Body of pancreas (tissue), 4 donors: ENCODE results near the gene CSF2. TPM values are rescaled to one million over a fixed set of nuclear protein-coding genes. Genes with fewer than 3 reads are reported as not detected.

Experiments
- ATAC-seq: fragments of 150-250 bp; one replicate; pipeline ENCODE4 v1.9.1; 2016
- DNase-seq, 4 donors: peaks; one replicate each; pipeline ENCODE4 v3.0.0-alpha.2; 2019
- H3K27ac ChIP-seq, 4 donors: fragments of 200-600 bp; sonication (generic); 1 replicate in 3 of 4; 2 replicates in 1 of 4; pipeline versions ENCODE4 v1.5.1 to v1.6.1; 2016 to 2019; ENCODE audit warnings: mild to moderate bottlenecking in 1 of 4, mixed read lengths in 1 of 4, moderate library complexity in 1 of 4
- H3K27me3 ChIP-seq, 2 donors: fragments of 200-600 bp; sonication (generic); one replicate each; pipeline ENCODE4 v1.6.0; 2016; ENCODE audit warnings: mild to moderate bottlenecking in 1 of 2
- H3K36me3 ChIP-seq, 2 donors: fragments of 200-600 bp; sonication (generic); replicated peaks in 1 of 2; 2 replicates each; pipeline ENCODE4 v1.5.1; 2016; ENCODE audit warnings: low read depth in 2 of 2; ENCODE audit not compliant: insufficient read depth in 1 of 2
- H3K4me1 ChIP-seq: fragments of 200-600 bp; sonication (generic); one replicate; pipeline ENCODE4 v1.6.0; 2016
- H3K4me3 ChIP-seq, 2 donors: fragments of 200-600 bp; sonication (generic); 1 replicate in 1 of 2; 2 replicates in 1 of 2; pipeline ENCODE4 v1.5.1; 2016 to 2019
- H3K9me3 ChIP-seq, 3 donors: fragments of 200-600 bp; sonication (generic); 1 replicate in 2 of 3; 2 replicates in 1 of 3; pipeline ENCODE4 v1.5.1; 2016
- CTCF ChIP-seq, 7 experiments: fragments of 450-650 bp in 4 of 7; fragments of 200-600 bp in 3 of 7; sonication (generic) in 3 of 7; IDR thresholded peaks; one replicate each; pipeline ENCODE4 v1.5.1; 2016 to 2019; ENCODE audit warnings: antibody characterized with exemption in 7 of 7
- POLR2A ChIP-seq, 3 donors: fragments of 450-650 bp; IDR thresholded peaks; one replicate each; pipeline ENCODE4 v1.6.1; 2016; ENCODE audit warnings: antibody characterized with exemption in 3 of 3, mild to moderate bottlenecking in 2 of 3
- WGBS, 2 donors: methylation state at CpG; one replicate each; pipeline ENCODE4 v1.1.5; 2017; 5-methylcytosine and 5-hydroxymethylcytosine counted together
- intact Hi-C: fragments of 100-400 bp; cut with DNase I; formaldehyde crosslinking; loops from one replicate; pipeline ENCODE4 v1.15.1; 2023
- total RNA-seq, 2 donors: library from RNA; depleted of rRNA; stranded (reverse); fragments of >200 nt; gene quantifications; one replicate each; pipeline ENCODE4 v1.1.0, GENCODE V29; 2016

CSF2 gene
- total RNA-seq, 2 donors from 2014 or later, result not detected

DNA sequence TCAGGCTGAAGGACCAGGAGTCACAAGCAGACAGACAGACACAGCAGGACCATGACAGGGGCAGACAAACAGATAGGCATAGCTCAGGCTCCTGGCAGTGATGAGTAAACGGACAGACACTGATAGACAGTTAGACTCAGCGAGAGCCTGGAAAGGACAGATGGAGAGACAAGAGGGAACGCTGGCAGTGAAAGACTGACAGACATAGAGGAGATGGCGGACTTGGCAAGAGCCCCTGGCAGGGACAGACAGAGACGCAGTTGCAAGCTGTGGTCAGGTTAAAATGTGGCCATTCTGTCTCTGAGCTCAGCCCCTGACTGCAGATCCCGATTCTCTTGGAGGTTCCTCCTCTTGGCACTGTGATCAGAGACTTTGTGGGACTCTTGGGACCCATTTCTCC, 13.6 kb downstream of the CSF2 start:
- H3K36me3 ChIP-seq, result no peaks in the 10 kb centered on the region
- no peak for TF ChIP-seq POLR2A (IDR thresholded peaks at IDR 0.05)
- no peak for TF ChIP-seq CTCF (IDR thresholded peaks at IDR 0.05)
- DNase-seq (no peak), ATAC-seq (no peak)
- no peaks in the 10 kb centered on the region for H3K27me3 ChIP-seq
- no peaks in the 10 kb centered on the region for H3K4me1 ChIP-seq
- WGBS, 2 donors, result 75 to 87% methylated on average over 6 of the region's 6 CpGs
- no peaks in the 10 kb centered on the region for H3K9me3 ChIP-seq
- intact Hi-C loops, result no loop called here
- no peak overlapping the region for H3K4me3 ChIP-seq
- no peak overlapping the region for H3K27ac ChIP-seq

- H3K4me3 ChIP-seq, result no peak overlapping the region
- no peaks in the 10 kb centered on the region for H3K27me3 ChIP-seq
- ATAC-seq (no peak), DNase-seq (no peak)
- intact Hi-C loops, result no loop called here
- no peak overlapping the region for H3K27ac ChIP-seq
- no peaks in the 10 kb centered on the region for H3K36me3 ChIP-seq
- TF ChIP-seq CTCF (IDR thresholded peaks at IDR 0.05), result no peak
- H3K4me1 ChIP-seq, result no peaks in the 10 kb centered on the region
- 76 to 88% methylated on average over 6 to 8 of the region's 8 CpGs for WGBS, 2 donors
- H3K9me3 ChIP-seq, result no peaks in the 10 kb centered on the region
Measured at GRCh38 chr5:132087661-132088060, 14.1 kb downstream of the CSF2 start.

DNA sequence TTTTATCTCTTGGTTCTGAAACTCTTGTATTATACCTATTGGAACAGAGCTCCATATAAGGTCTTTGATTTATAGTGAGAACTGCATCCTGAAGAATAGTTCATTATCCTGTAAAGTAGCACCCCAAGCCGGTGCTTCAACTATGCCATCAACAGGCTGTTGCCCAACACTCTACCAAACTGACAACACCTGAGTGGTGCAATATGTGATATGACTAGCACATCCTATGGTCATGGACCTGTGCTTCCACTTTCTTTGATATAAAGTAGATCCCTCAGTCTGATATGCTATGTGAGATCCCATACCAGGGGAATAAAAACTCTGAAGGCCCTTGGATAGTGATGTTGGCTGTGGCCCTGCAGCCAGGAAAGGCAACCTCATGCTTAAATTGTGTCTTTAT, 15.8 kb downstream of the CSF2 start:
- H3K4me1 ChIP-seq, result no peaks in the 10 kb centered on the region
- no peaks in the 10 kb centered on the region for H3K27me3 ChIP-seq
- intact Hi-C loops, result no loop called here
- 85 to 100% methylated on average over 1 of the region's 1 CpG for WGBS, 2 donors
- TF ChIP-seq CTCF (IDR thresholded peaks at IDR 0.05) (no peak), POLR2A (IDR thresholded peaks at IDR 0.05) (no peak)
- DNase-seq, result no peak
- no peak for ATAC-seq
- no peaks in the 10 kb centered on the region for H3K36me3 ChIP-seq
- H3K27ac ChIP-seq, result no peak overlapping the region
- H3K4me3 ChIP-seq, result no peak overlapping the region
- H3K9me3 ChIP-seq, result no peaks in the 10 kb centered on the region

- DNase-seq, result no peak
- H3K4me3 ChIP-seq, result no peak overlapping the region
- no peak for ATAC-seq
- no peaks in the 10 kb centered on the region for H3K4me1 ChIP-seq
- H3K9me3 ChIP-seq, result no peaks in the 10 kb centered on the region
- intact Hi-C loops, result no loop called here
- no peaks in the 10 kb centered on the region for H3K36me3 ChIP-seq
- no peak overlapping the region for H3K27ac ChIP-seq
- TF ChIP-seq POLR2A (IDR thresholded peaks at IDR 0.05), result no peak
- TF ChIP-seq CTCF (IDR thresholded peaks at IDR 0.05), result no peak
- no peaks in the 10 kb centered on the region for H3K27me3 ChIP-seq
Measured at GRCh38 chr5:132090107-132090506, 16.5 kb downstream of the CSF2 start.

DNA sequence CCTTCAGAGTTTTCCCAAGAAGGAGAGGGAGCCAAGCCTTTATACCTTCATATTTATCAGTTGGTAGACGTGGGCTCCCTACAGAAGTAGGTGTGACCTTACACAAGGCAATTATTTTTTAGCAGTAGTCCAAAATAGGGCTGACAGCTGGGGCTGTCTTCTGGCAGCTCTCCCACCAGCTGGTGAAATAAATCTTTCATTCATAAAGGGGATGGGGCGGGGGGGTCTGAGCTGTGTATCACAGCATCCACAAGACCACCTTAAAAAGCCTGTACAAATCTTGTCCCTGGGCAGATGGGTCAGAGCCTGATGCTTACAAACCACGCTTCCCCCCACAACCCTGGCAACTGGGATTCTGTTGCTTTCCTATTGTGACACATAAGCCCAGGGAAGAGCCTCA, 19.7 kb downstream of the CSF2 start:
- Histone ChIP-seq H3K36me3 (no peaks in the 10 kb centered on the region), H3K27me3 (no peaks in the 10 kb centered on the region), H3K4me3 (no peak overlapping the region), H3K4me1 (no peaks in the 10 kb centered on the region), H3K9me3 (no peaks in the 10 kb centered on the region), H3K27ac (no peak overlapping the region)
- intact Hi-C loops, result no loop called here
- TF ChIP-seq CTCF (IDR thresholded peaks at IDR 0.05) (no peak), POLR2A (IDR thresholded peaks at IDR 0.05) (no peak)
- DNase-seq, result no peak
- no peak for ATAC-seq
- 37 to 69% methylated on average over 3 of the region's 3 CpGs for WGBS, 2 donors
